Mammary epithelial cell (primary cell): Measurements from ENCODE around the gene ACTA1.

Experiments
- CTCF ChIP-seq, 2 donors: IDR thresholded peaks in 1 of 2; conservative IDR thresholded peaks in 1 of 2; 2 replicates each; pipeline ENCODE4 v1.5.1; 2011 to 2012; ENCODE audit warnings: inconsistent platforms in 2 of 2, low read length in 2 of 2, mild to moderate bottlenecking in 2 of 2, control low read depth in 1 of 2, low read depth in 1 of 2; ENCODE audit not compliant: insufficient read depth in 1 of 2; ENCODE audit errors: extremely low read depth in 1 of 2
- EZH2 ChIP-seq: IDR thresholded peaks from 2 replicates; pipeline ENCODE4 v1.6.1; 2012; ENCODE audit warnings: low read length, inconsistent platforms, borderline replicate concordance

- TF ChIP-seq CTCF (conservative IDR thresholded peaks at IDR 0.05 in 1 of 2, IDR thresholded peaks at IDR 0.05 in 1 of 2; ENCODE audit: extremely low read depth in 1 of 2, insufficient read depth in 1 of 2, low read depth in 1 of 2, low read length in 2 of 2), result no peak
- TF ChIP-seq EZH2, result no peak
Measured at GRCh38 chr1:229412056-229412455, 21.8 kb downstream of the ACTA1 start.
